WTC11 (cell line): ENCODE data around the gene EFNA5. TPM values are rescaled to one million over a fixed set of nuclear protein-coding genes. Genes with fewer than 3 reads are reported as not detected.

Experiments
- ATAC-seq: fragments of 200-7000 bp; cut with Tn5 transposase; 2 replicates; pipeline ENCODE4 v1.10.0; 2021; ENCODE audit warnings: mild to moderate bottlenecking, moderate library complexity
- CTCF ChIA-PET: fragments of 300-600 bp; sonication (Branson Sonifier 250); formaldehyde crosslinking; loops from one replicate; lab custom pipeline; 2021; ENCODE audit warnings: antibody characterized with exemption; lab: Charles Lee
- POLR2A ChIA-PET: fragments of 350-600 bp; sonication (Branson Sonifier 250); formaldehyde crosslinking; loops from one replicate; lab custom pipeline; 2021; ENCODE audit warnings: antibody characterized with exemption; lab: Charles Lee
- DNase-seq: peaks from one replicate; pipeline ENCODE4 v3.0.0; 2021; ENCODE audit warnings: low spot score
- H3K27ac Mint-ChIP-seq: 2 replicates; pipeline ENCODE4 v1.8.0; 2021; ENCODE audit warnings: mixed read lengths
- H3K27me3 Mint-ChIP-seq: 2 replicates; pipeline ENCODE4 v1.8.0; 2021; ENCODE audit warnings: low read depth, mild to moderate bottlenecking, moderate library complexity, mixed read lengths
- H3K36me3 Mint-ChIP-seq: 2 replicates; pipeline ENCODE4 v1.8.0; 2021; ENCODE audit warnings: mixed read lengths
- H3K4me1 Mint-ChIP-seq: 2 replicates; pipeline ENCODE4 v1.8.0; 2022; ENCODE audit warnings: mixed read lengths
- H3K4me3 Mint-ChIP-seq: 2 replicates; pipeline ENCODE4 v1.8.0; 2021; ENCODE audit warnings: mild to moderate bottlenecking, moderate library complexity, mixed read lengths
- H3K9me3 Mint-ChIP-seq: 2 replicates; pipeline ENCODE4 v1.8.0; 2021; ENCODE audit warnings: mixed read lengths
- CBFB ChIP-seq: sonication (generic); formaldehyde crosslinking; IDR thresholded peaks from 2 replicates; pipeline ENCODE4 v1.8.1; 2022; ENCODE audit warnings: mild to moderate bottlenecking, low read depth, missing genetic modification reagents
- CREB1 ChIP-seq: sonication (generic); formaldehyde crosslinking; IDR thresholded peaks from 2 replicates; pipeline ENCODE4 v1.8.0; 2023; ENCODE audit warnings: mild to moderate bottlenecking, missing genetic modification reagents
- GRHL2 ChIP-seq: fragments of 250-450 bp; sonication (Bioruptor Pico); IDR thresholded peaks from 2 replicates; pipeline ENCODE4 v1.8.0; 2022; ENCODE audit warnings: mild to moderate bottlenecking, moderate library complexity; ENCODE audit not compliant: insufficient replicate concordance, severe bottlenecking
- HMGA2 ChIP-seq: fragments of 250-450 bp; sonication (Bioruptor Pico); IDR thresholded peaks from 2 replicates; pipeline ENCODE4 v1.4.0; 2021; ENCODE audit warnings: mild to moderate bottlenecking, moderate library complexity
- NFYB ChIP-seq: sonication (generic); formaldehyde crosslinking; conservative IDR thresholded peaks from 2 replicates; pipeline ENCODE4 v1.8.0; 2022; ENCODE audit warnings: low read depth, missing genetic modification reagents
- NR1H2 ChIP-seq: sonication (generic); formaldehyde crosslinking; IDR thresholded peaks from 2 replicates; pipeline ENCODE4 v1.9.0; 2021; ENCODE audit warnings: mild to moderate bottlenecking, moderate library complexity, missing genetic modification reagents
- NR3C1 ChIP-seq: sonication (generic); formaldehyde crosslinking; conservative IDR thresholded peaks from 2 replicates; pipeline ENCODE4 v1.8.1; 2023; ENCODE audit warnings: low read depth, mild to moderate bottlenecking, missing genetic modification reagents
- OVOL2 ChIP-seq: fragments of 250-450 bp; sonication (Bioruptor Pico); IDR thresholded peaks from 2 replicates; pipeline ENCODE4 v1.9.0; 2021; ENCODE audit warnings: mild to moderate bottlenecking, borderline replicate concordance
- RORB ChIP-seq: fragments of 250-450 bp; sonication (Bioruptor Pico); IDR thresholded peaks from 2 replicates; pipeline ENCODE4 v1.9.0; 2021; ENCODE audit warnings: mild to moderate bottlenecking
- SMAD4 ChIP-seq: sonication (generic); formaldehyde crosslinking; IDR thresholded peaks from 2 replicates; pipeline ENCODE4 v1.8.0; 2022; ENCODE audit warnings: mild to moderate bottlenecking, missing genetic modification reagents
- SOX15 ChIP-seq: fragments of 250-450 bp; sonication (Bioruptor Pico); IDR thresholded peaks from 2 replicates; pipeline ENCODE4 v1.9.0; 2021; ENCODE audit warnings: mild to moderate bottlenecking
- ZNF671 ChIP-seq: fragments of 250-450 bp; sonication (Bioruptor Pico); IDR thresholded peaks from 2 replicates; pipeline ENCODE4 v1.8.0; 2021; ENCODE audit warnings: mild to moderate bottlenecking
- total RNA-seq: library from RNA; stranded (reverse); gene quantifications from 3 replicates; pipeline ENCODE4 v1.2.3, GENCODE V29; 2021
- TF ChIP-seq, protein P1 (sequence below): sonication (generic); formaldehyde crosslinking; IDR thresholded peaks from 2 replicates; pipeline ENCODE4 v1.8.1; 2023; ENCODE audit warnings: mild to moderate bottlenecking, missing genetic modification reagents, moderate library complexity
- TF ChIP-seq, protein P2 (sequence below): sonication (generic); formaldehyde crosslinking; IDR thresholded peaks from 2 replicates; pipeline ENCODE4 v1.8.1; 2023; ENCODE audit warnings: mild to moderate bottlenecking, missing genetic modification reagents, moderate library complexity
- TF ChIP-seq, protein P3 (sequence below): fragments of 250-450 bp; sonication (Bioruptor Pico); IDR thresholded peaks from 2 replicates; pipeline ENCODE4 v1.9.0; 2021; ENCODE audit warnings: mild to moderate bottlenecking, borderline replicate concordance
- TF ChIP-seq, protein P4 (sequence below): sonication (generic); formaldehyde crosslinking; IDR thresholded peaks from 2 replicates; pipeline ENCODE4 v1.8.0; 2022; ENCODE audit warnings: mild to moderate bottlenecking, missing genetic modification reagents
- TF ChIP-seq, protein P5 (sequence below): sonication (generic); formaldehyde crosslinking; IDR thresholded peaks from 2 replicates; pipeline ENCODE4 v1.8.1; 2023; ENCODE audit warnings: mild to moderate bottlenecking, moderate library complexity, missing genetic modification reagents
- TF ChIP-seq, protein P6 (sequence below): sonication (generic); formaldehyde crosslinking; conservative IDR thresholded peaks from 2 replicates; pipeline ENCODE4 v1.8.1; 2022; ENCODE audit warnings: mild to moderate bottlenecking, missing genetic modification reagents
- TF ChIP-seq, protein P7 (sequence below): fragments of 250-450 bp; sonication (Bioruptor Pico); IDR thresholded peaks from 2 replicates; pipeline ENCODE4 v1.9.0; 2021; ENCODE audit warnings: moderate library complexity, mild to moderate bottlenecking, inconsistent platforms, borderline replicate concordance

EFNA5 gene
- total RNA-seq, 1 experiment from 2014 or later: 17.4 TPM

DNA sequence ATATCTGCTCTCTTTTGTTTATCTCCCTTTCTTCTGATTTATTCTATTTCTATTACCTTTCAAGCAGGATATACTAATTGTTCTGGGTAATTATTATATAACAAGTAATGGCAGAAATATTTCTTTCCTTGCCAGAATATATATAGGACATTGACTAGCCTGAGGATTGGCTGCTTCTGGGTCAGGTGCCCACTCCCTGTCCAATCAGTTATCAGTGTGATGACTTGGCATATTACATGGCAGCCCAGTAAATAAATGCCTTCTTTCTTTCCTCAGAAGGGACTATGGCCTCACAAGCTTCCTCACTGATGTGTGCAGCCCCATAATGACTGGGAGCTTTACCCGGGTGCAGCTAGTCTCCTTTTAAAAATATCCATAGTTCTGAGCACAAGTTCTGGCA, 301.1 kb downstream of the EFNA5 start:
- peaks cover 36% of the 10 kb centered on the region for H3K4me1 Mint-ChIP-seq
- no peaks in the 10 kb centered on the region for H3K36me3 Mint-ChIP-seq
- DNase-seq (no peak), ATAC-seq (no peak)
- no peak overlapping the region for H3K4me3 Mint-ChIP-seq
- CTCF ChIA-PET: no interaction called here
- H3K9me3 Mint-ChIP-seq: no peaks in the 10 kb centered on the region
- H3K27me3 Mint-ChIP-seq: no peaks in the 10 kb centered on the region
- H3K27ac Mint-ChIP-seq: no peak overlapping the region
- no peak for TF ChIP-seq HMGA2 (CRISPR knock-in tag)
- no peak for TF ChIP-seq OVOL2 (CRISPR knock-in tag)
- TF ChIP-seq, protein P1, sequence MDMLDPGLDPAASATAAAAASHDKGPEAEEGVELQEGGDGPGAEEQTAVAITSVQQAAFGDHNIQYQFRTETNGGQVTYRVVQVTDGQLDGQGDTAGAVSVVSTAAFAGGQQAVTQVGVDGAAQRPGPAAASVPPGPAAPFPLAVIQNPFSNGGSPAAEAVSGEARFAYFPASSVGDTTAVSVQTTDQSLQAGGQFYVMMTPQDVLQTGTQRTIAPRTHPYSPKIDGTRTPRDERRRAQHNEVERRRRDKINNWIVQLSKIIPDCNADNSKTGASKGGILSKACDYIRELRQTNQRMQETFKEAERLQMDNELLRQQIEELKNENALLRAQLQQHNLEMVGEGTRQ: 0 out of 2 replicates have a peak, but pooled peaks have one; percentile 30
- TF ChIP-seq, protein P2, sequence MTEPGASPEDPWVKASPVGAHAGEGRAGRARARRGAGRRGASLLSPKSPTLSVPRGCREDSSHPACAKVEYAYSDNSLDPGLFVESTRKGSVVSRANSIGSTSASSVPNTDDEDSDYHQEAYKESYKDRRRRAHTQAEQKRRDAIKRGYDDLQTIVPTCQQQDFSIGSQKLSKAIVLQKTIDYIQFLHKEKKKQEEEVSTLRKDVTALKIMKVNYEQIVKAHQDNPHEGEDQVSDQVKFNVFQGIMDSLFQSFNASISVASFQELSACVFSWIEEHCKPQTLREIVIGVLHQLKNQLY (CRISPR knock-in tag): no peak
- no peak for TF ChIP-seq NR3C1 (CRISPR knock-in tag)
- 0 out of 2 replicates have a peak, but pooled peaks have one; percentile 8 for TF ChIP-seq NFYB (CRISPR knock-in tag)
- TF ChIP-seq CBFB (CRISPR knock-in tag): no peak
- TF ChIP-seq, all 79 proteins: peak for 2
- POLR2A ChIA-PET: no interaction called here

DNA sequence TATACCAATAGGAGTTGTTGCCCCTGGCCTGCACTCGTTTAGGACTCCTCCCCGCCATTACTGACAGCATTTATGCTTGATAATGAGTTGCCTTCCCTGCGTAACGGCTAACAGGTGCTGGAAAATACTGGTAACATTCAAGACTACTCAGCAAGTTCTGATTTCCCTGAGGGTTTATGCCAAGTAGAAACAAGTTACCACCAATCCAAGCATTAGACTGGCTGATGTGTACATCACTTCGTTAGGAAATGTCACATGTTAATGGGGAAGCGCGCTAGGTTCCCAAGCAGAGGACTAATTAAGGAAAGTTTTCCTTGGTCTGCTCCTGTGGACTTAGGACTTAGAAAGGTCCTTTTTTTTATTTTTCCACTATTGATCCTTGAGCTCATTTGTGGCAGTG, 302.1 kb downstream of the EFNA5 start:
- ATAC-seq (no peak), DNase-seq (no peak)
- ChIA-PET POLR2A (no interaction called here), CTCF (interaction anchor here (0.5 kb wide), 1 partner anchor 726 kb away, joined by 3 read pairs; no protein-coding TSS in a partner anchor)
- TF ChIP-seq, protein P3, sequence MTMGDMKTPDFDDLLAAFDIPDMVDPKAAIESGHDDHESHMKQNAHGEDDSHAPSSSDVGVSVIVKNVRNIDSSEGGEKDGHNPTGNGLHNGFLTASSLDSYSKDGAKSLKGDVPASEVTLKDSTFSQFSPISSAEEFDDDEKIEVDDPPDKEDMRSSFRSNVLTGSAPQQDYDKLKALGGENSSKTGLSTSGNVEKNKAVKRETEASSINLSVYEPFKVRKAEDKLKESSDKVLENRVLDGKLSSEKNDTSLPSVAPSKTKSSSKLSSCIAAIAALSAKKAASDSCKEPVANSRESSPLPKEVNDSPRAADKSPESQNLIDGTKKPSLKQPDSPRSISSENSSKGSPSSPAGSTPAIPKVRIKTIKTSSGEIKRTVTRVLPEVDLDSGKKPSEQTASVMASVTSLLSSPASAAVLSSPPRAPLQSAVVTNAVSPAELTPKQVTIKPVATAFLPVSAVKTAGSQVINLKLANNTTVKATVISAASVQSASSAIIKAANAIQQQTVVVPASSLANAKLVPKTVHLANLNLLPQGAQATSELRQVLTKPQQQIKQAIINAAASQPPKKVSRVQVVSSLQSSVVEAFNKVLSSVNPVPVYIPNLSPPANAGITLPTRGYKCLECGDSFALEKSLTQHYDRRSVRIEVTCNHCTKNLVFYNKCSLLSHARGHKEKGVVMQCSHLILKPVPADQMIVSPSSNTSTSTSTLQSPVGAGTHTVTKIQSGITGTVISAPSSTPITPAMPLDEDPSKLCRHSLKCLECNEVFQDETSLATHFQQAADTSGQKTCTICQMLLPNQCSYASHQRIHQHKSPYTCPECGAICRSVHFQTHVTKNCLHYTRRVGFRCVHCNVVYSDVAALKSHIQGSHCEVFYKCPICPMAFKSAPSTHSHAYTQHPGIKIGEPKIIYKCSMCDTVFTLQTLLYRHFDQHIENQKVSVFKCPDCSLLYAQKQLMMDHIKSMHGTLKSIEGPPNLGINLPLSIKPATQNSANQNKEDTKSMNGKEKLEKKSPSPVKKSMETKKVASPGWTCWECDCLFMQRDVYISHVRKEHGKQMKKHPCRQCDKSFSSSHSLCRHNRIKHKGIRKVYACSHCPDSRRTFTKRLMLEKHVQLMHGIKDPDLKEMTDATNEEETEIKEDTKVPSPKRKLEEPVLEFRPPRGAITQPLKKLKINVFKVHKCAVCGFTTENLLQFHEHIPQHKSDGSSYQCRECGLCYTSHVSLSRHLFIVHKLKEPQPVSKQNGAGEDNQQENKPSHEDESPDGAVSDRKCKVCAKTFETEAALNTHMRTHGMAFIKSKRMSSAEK (CRISPR knock-in tag): no peak
- TF ChIP-seq SMAD4 (CRISPR knock-in tag) (no peak), CREB1 (CRISPR knock-in tag) (no peak), NR1H2 (no peak)
- TF ChIP-seq, protein P4, sequence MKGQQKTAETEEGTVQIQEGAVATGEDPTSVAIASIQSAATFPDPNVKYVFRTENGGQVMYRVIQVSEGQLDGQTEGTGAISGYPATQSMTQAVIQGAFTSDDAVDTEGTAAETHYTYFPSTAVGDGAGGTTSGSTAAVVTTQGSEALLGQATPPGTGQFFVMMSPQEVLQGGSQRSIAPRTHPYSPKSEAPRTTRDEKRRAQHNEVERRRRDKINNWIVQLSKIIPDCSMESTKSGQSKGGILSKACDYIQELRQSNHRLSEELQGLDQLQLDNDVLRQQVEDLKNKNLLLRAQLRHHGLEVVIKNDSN (CRISPR knock-in tag): no peak
- no peak overlapping the region for H3K27ac Mint-ChIP-seq
- H3K4me3 Mint-ChIP-seq: no peak overlapping the region
- peaks cover 30% of the 10 kb centered on the region for H3K4me1 Mint-ChIP-seq
- H3K9me3 Mint-ChIP-seq: no peaks in the 10 kb centered on the region
- no peaks in the 10 kb centered on the region for H3K36me3 Mint-ChIP-seq
- no peaks in the 10 kb centered on the region for H3K27me3 Mint-ChIP-seq

DNA sequence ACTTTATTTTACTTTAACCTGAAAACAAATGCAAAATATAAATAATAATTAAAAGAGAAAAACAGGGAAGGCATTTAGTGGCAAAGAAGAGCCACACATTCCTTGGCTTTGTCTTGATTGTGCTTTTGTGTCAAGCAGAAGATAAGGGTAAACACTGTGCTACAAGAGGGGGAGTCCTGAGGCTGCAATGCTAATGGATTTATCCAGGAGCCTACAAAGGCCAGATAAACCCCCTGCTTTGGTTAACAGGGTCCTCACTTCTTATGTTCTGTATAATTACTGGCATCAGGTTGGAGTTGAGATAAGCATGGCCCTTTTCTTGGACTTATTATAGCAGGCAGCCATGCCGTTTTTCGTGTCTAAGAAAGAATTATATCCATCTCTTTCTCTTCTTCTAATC, 302.8 kb downstream of the EFNA5 start:
- Mint-ChIP-seq H3K36me3 (no peaks in the 10 kb centered on the region), H3K4me1 (peaks cover 24% of the 10 kb centered on the region), H3K4me3 (no peak overlapping the region), H3K9me3 (0 out of 2 replicates have a peak, but pooled peaks cover 3% of the 10 kb centered on the region), H3K27me3 (no peaks in the 10 kb centered on the region), H3K27ac (no peak overlapping the region)
- ChIA-PET CTCF (interaction anchor here (1.2 kb wide), 1 partner anchor 30 kb away, joined by 4 read pairs; no protein-coding TSS in a partner anchor), POLR2A (no interaction called here)
- ATAC-seq (peak; percentile 61), DNase-seq (no peak)
- TF ChIP-seq SOX15 (CRISPR knock-in tag) (no peak), RORB (no peak), NR3C1 (CRISPR knock-in tag) (no peak), NFYB (CRISPR knock-in tag) (no peak), ZNF671 (CRISPR knock-in tag) (no peak), GRHL2 (CRISPR knock-in tag) (no peak)
- TF ChIP-seq, protein P5, sequence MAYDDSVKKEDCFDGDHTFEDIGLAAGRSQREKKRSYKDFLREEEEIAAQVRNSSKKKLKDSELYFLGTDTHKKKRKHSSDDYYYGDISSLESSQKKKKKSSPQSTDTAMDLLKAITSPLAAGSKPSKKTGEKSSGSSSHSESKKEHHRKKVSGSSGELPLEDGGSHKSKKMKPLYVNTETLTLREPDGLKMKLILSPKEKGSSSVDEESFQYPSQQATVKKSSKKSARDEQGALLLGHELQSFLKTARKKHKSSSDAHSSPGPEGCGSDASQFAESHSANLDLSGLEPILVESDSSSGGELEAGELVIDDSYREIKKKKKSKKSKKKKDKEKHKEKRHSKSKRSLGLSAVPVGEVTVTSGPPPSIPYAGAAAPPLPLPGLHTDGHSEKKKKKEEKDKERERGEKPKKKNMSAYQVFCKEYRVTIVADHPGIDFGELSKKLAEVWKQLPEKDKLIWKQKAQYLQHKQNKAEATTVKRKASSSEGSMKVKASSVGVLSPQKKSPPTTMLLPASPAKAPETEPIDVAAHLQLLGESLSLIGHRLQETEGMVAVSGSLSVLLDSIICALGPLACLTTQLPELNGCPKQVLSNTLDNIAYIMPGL: no peak
- TF ChIP-seq, protein P6, sequence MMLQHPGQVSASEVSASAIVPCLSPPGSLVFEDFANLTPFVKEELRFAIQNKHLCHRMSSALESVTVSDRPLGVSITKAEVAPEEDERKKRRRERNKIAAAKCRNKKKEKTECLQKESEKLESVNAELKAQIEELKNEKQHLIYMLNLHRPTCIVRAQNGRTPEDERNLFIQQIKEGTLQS: no peak
- TF ChIP-seq, protein P7, sequence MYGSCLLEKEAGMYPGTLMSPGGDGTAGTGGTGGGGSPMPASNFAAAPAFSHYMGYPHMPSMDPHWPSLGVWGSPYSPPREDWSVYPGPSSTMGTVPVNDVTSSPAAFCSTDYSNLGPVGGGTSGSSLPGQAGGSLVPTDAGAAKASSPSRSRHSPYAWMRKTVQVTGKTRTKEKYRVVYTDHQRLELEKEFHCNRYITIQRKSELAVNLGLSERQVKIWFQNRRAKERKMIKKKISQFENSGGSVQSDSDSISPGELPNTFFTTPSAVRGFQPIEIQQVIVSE (CRISPR knock-in tag): no peak
